ENCODE results near the gene FNDC3B.

DNA sequence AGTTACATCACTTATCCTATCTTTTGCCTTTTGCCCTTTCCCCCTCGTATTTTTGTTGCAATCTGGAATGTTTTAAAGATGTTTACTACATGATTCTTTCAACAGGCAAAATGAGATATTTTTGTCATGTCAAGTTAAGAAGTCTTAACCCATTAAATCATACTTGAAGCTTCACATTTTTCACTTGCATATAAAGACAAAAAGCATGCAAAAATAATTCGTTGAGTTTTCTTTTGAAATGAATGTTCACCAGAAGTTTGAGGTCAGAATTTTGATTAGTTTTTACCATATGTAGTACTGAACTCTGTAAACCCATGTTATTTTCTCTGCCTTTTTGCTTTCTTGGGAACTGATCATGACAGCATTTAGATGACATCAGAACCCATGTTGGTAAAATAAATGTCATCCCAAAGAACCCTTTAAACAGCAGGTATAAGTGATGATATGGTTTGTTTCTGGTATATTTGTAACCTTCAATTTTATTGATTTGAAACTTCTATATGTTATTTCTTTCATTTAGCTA, 220.4 kb downstream of the FNDC3B start:
- TF ChIP-seq, protein P1, sequence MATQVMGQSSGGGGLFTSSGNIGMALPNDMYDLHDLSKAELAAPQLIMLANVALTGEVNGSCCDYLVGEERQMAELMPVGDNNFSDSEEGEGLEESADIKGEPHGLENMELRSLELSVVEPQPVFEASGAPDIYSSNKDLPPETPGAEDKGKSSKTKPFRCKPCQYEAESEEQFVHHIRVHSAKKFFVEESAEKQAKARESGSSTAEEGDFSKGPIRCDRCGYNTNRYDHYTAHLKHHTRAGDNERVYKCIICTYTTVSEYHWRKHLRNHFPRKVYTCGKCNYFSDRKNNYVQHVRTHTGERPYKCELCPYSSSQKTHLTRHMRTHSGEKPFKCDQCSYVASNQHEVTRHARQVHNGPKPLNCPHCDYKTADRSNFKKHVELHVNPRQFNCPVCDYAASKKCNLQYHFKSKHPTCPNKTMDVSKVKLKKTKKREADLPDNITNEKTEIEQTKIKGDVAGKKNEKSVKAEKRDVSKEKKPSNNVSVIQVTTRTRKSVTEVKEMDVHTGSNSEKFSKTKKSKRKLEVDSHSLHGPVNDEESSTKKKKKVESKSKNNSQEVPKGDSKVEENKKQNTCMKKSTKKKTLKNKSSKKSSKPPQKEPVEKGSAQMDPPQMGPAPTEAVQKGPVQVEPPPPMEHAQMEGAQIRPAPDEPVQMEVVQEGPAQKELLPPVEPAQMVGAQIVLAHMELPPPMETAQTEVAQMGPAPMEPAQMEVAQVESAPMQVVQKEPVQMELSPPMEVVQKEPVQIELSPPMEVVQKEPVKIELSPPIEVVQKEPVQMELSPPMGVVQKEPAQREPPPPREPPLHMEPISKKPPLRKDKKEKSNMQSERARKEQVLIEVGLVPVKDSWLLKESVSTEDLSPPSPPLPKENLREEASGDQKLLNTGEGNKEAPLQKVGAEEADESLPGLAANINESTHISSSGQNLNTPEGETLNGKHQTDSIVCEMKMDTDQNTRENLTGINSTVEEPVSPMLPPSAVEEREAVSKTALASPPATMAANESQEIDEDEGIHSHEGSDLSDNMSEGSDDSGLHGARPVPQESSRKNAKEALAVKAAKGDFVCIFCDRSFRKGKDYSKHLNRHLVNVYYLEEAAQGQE (IDR thresholded peaks at IDR 0.05): no peak
- no peak for TF ChIP-seq EGR1 (IDR thresholded peaks at IDR 0.05; ENCODE audit: low read depth in 2 of 2)
- TF ChIP-seq, protein P2, sequence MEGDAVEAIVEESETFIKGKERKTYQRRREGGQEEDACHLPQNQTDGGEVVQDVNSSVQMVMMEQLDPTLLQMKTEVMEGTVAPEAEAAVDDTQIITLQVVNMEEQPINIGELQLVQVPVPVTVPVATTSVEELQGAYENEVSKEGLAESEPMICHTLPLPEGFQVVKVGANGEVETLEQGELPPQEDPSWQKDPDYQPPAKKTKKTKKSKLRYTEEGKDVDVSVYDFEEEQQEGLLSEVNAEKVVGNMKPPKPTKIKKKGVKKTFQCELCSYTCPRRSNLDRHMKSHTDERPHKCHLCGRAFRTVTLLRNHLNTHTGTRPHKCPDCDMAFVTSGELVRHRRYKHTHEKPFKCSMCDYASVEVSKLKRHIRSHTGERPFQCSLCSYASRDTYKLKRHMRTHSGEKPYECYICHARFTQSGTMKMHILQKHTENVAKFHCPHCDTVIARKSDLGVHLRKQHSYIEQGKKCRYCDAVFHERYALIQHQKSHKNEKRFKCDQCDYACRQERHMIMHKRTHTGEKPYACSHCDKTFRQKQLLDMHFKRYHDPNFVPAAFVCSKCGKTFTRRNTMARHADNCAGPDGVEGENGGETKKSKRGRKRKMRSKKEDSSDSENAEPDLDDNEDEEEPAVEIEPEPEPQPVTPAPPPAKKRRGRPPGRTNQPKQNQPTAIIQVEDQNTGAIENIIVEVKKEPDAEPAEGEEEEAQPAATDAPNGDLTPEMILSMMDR (IDR thresholded peaks at IDR 0.05; ENCODE audit: low read depth, low read length, missing input control): no peak
- no peak for TF ChIP-seq RAD21 (IDR thresholded peaks at IDR 0.05)
- no peak for TF ChIP-seq FOXA1 (IDR thresholded peaks at IDR 0.05)
- no peak for TF ChIP-seq YY1 (IDR thresholded peaks at IDR 0.05)
- TF ChIP-seq, protein P3, sequence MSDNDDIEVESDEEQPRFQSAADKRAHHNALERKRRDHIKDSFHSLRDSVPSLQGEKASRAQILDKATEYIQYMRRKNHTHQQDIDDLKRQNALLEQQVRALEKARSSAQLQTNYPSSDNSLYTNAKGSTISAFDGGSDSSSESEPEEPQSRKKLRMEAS (IDR thresholded peaks at IDR 0.05): no peak
- no peak for TF ChIP-seq SP1 (IDR thresholded peaks at IDR 0.05)
- TF ChIP-seq ATF3 (IDR thresholded peaks at IDR 0.05): no peak
- TF ChIP-seq, protein P4, sequence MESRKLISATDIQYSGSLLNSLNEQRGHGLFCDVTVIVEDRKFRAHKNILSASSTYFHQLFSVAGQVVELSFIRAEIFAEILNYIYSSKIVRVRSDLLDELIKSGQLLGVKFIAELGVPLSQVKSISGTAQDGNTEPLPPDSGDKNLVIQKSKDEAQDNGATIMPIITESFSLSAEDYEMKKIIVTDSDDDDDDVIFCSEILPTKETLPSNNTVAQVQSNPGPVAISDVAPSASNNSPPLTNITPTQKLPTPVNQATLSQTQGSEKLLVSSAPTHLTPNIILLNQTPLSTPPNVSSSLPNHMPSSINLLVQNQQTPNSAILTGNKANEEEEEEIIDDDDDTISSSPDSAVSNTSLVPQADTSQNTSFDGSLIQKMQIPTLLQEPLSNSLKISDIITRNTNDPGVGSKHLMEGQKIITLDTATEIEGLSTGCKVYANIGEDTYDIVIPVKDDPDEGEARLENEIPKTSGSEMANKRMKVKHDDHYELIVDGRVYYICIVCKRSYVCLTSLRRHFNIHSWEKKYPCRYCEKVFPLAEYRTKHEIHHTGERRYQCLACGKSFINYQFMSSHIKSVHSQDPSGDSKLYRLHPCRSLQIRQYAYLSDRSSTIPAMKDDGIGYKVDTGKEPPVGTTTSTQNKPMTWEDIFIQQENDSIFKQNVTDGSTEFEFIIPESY (IDR thresholded peaks at IDR 0.05): no peak
- no peak for TF ChIP-seq TAF1 (conservative IDR thresholded peaks at IDR 0.05)
- TF ChIP-seq HNF4G (IDR thresholded peaks at IDR 0.05): no peak

Data from liver (tissue), 3 donors.